Measurements from ENCODE around the gene UBQLN2.
"Not testable (repeated sequence)": the region's sequence is repeated elsewhere in the genome, so short reads cannot be mapped to it uniquely, and the experiment has no call there.

UBQLN2 gene

DNA sequence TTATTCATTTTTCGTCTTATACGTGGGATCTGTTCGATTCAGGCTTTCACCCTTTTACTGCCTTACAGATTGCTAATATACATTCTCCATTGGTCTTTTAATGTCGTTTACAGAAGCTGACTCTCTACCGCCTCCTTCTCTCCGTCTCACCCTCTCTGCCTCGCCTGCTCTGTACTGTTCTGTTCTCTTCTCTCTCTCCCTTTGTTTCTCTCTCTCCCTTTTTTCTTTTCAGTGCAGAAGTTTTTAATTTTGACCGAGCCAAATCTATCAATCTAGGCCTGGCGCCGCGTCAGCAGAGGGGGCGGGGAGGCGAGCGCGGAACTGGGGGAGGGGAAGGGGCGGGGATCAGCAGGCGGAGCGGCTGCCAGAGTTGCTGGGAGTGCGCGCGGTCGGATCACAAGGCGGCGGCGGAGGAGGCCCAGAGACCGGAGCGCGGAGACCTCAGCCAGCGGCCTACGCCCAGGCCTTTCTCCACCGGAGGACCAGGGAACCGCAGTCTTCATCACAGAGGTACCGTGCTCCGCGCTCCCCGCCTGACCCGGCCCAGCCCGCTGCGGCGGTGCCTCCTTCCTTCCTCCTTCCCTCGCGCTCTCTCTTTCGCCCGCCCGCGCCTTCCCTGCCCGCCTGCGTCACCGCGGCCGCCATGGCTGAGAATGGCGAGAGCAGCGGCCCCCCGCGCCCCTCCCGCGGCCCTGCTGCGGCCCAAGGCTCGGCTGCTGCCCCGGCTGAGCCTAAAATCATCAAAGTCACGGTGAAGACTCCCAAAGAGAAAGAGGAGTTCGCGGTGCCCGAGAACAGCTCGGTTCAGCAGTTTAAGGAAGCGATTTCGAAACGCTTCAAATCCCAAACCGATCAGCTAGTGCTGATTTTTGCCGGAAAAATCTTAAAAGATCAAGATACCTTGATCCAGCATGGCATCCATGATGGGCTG, at the start of gene UBQLN2:
TSS of gene UBQLN2 (plus strand) at position 397 of the 931 bp plus-strand sequence. CDS start at position 644, 247 bp downstream.
- peak; percentile 84 for DNase-seq

DNA sequence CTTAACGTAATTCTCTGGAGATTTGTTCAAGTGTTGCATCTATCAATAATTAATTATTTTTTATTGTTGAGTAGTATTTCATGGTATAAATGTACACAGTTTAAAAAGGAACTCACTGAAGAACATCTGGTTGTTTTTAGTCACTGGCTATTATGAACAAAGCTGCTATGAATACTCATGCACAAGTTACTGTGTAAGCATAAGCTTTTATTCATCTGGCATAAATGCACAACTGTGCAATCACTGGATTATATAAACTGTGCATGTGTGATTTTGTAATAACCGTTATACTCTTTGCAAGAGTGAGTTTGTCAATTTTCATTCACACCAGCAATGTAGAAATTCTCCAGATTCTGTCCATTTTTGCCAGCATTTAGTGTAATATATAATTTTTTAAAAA, 43.8 kb upstream of the UBQLN2 start:
- DNase-seq = no peak

GRCh38 chrX:56529482-56530007, 33.9 kb upstream of the UBQLN2 start:
- not testable (repeated sequence) for DNase-seq

- no peak for DNase-seq
These were observed 33.4 kb upstream of the UBQLN2 start for GRCh38 chrX:56530011-56530410.

GRCh38 chrX:56550667-56551066, 12.8 kb upstream of the UBQLN2 start:
- DNase-seq = no peak

DNA sequence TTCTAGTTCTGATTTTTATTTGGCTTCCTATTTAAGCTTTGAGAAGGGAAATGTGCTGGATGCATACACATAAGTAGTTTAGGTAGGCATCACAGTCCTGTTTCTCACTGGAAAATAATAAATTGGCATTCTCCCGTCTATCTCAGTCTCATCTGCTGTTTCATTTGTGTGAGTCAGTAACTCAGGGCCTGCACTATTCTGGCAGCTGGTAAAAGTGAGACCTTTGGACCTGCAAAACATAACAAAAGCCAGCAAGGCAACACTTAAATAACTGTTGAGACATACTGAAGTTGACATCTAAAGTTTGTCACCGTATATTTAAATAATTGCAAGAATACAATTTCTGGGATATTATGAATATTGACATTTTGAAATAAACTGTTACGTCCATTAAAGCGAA, 8.6 kb upstream of the UBQLN2 start:
- DNase-seq = no peak

GRCh38 chrX:56557376-56557929, 6.0 kb upstream of the UBQLN2 start:
- no peak for DNase-seq

GRCh38 chrX:56564164-56564885, 898 bp downstream of the UBQLN2 start:
- peak; percentile 75 for DNase-seq

GRCh38 chrX:56564921-56565840, 1.8 kb downstream of the UBQLN2 start:
- DNase-seq = peak; percentile 14

- DNase-seq = peak; percentile 2
These were observed 6.1 kb downstream of the UBQLN2 start for GRCh38 chrX:56569378-56570057.

DNA sequence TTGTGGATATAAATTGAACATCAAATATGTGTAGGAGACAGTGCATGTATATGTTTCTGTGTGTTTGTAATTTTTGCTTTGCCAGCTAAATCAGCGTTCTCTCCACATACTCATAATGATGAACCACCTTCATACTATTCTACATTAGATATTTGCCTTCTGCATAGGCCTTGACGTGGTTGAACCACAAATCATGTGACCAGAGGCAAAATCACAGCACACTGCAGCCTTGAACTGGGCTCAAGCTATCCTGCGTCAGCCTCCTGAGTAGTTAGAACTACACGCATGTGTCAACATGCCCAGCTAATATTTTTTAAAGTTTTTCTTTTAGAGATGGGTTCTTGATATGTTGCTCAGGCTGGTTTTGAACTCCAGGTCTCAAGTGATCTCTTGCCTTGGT, 9.5 kb downstream of the UBQLN2 start:
- DNase-seq = peak; percentile 8

- no peak for DNase-seq
These were observed 11.4 kb downstream of the UBQLN2 start for GRCh38 chrX:56574861-56575260.

- no peak for DNase-seq
These were observed 13.3 kb downstream of the UBQLN2 start for GRCh38 chrX:56576721-56577120.

DNA sequence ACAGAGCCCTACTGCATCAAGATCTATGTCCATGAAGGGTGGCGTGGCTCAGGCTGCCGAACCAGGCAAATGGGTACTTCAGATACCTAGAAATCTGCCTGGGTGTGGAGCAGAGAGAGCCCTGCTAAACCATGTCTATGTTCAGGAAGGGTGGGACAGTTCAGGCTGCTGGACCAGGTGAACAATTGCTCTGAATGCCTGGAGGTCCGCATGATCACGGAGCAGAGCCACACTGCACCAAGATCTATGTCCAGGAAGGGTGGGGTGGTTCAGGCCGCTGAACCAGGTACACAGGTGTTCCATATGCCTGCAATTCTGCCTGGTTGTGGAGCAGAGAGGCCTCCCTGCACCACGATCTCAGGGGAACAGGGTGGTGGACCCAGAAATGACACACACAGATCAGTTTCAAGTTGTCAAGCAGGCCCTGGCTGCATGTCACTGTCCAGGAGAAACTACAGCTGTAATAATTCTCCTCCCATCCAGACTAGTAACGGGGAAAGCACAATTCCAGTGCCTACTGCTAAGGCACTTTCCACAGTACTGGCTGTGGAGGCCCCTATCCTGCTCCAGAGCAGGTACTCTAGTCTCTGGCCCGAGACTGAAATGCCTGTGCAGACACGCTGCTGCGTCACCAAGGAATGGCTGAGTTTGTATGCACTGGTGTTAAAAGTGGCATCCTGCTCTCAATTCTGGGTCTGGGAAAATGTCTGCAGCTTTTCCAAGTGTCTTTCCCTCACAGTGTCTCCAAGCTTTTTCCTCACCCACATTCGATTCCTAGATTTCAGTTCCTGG, 25.2 kb downstream of the UBQLN2 start:
- no peak for DNase-seq

DNA sequence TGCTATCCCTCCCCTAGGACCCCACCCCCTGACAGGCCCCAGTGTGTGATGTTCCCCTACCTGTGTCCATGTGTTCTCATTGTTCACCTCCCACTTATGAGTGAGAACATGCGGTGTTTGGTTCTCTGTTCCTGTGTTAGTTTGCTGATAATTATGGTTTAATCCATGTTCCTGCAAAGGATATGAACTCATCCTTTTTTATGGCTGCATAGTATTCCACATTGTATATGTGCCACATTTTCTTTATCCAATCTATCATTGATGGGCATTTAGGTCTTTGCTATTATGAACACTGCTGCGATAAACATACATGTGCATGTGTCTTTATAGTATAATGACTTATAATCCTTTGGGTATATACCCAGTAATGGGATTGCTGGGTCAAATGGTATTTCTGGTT, 28.4 kb downstream of the UBQLN2 start:
- not testable (repeated sequence) for DNase-seq

DNA sequence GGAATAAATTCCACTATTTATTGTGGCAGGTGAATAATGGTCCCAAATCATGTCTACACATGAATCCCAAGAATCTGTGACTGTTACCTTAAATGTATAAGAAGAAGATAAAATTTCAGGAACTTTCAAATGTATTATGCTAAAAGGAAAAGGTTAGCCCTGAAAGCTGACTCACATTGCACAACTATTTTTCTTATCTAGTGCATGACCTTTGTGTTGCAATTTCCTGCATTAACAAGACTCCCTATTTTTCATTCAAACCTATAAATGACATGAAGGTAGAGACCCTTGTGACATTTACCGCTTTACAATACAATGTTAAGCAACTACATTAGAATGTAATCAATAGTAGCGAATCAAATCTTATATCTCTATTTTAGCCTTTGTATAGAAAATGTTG, 36.7 kb downstream of the UBQLN2 start:
- DNase-seq = no peak

DNA sequence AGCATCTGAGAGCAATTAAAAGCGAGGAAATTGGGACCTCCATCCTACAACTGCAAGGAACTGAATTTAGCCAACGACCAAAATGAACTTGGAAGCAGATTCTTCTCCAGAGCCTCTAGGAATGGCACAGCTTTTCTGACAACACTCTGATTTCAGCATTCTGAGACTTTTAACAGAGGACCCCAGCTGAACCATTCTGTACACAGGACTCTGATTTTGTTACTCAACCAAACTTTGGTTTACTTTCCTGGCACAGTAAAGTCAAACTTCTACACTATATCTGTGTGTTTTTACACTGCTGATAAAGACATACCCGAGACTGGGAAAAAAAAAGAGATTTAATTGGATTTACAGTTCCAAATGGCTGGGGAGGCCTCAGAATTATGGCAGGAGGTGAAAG, 37.6 kb downstream of the UBQLN2 start:
- DNase-seq = no peak

GRCh38 chrX:56615282-56615681, 51.9 kb downstream of the UBQLN2 start:
- DNase-seq = no peak
